Stimulated activated CD4-positive, alpha-beta T cell treated with anti-CD3 and anti-CD28 coated beads, Interleukin-2, amount 100 ng/mL, for 24 hours (primary cell): Measurements from ENCODE around the gene CDKN2D.

Experiments
- DNase-seq, 2 donors: peaks; one replicate each; pipeline ENCODE4 v3.0.0-alpha.2; 2020

The CDKN2D gene

DNA sequence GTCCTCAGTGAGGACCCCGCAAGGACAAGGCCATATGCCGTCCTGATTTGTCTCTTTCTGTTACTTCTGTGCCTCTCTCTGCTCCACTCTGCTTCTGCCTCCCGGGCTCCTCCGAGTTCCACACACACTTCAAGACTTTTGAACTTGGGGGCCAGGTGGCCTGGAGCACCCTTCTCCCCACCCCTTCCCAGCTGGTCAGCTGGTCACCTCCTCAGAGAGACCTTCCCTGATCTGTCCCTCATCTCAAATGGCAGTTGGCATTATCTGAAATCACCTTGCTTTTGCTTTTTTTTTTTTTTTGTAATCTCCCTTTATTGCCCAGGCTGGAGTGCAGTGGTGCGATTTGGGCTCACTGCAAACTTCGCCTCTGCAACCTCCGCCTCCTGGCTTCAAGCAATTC lies 49.4 kb downstream of the CDKN2D start:
- no peak for DNase-seq

- no peak for DNase-seq
These were observed 50.1 kb downstream of the CDKN2D start for GRCh38 chr19:10518444-10519361.

GRCh38 chr19:10517760-10518443 lies 50.9 kb downstream of the CDKN2D start:
- DNase-seq = no peak

DNA sequence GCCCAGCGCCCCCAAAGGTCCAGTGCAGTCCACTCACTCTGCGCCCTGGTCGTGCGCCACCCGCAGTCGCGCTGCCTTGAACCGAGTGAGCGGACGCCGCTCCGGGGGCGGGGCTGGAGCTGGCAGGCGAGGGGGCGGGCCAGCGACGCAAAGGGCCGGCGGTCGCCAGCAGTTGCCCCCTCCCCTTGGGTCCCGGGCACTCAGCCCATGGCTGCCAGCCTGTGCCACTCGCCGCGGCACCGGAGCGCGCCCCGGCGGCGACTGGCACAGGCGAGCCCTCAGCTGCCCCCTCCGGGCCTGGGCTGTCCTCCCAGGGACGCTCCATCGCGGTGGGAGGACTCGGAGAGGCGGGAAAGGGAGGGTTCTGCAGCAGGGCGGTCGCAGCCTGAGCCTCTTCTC lies 51.4 kb downstream of the CDKN2D start, which contains the start of gene S1PR5:
S1PR5 (minus strand) TSS at position 87 of the 399 bp plus-strand sequence. CDS start 2,436 bp downstream, outside the sequence.
- DNase-seq = no peak

DNA sequence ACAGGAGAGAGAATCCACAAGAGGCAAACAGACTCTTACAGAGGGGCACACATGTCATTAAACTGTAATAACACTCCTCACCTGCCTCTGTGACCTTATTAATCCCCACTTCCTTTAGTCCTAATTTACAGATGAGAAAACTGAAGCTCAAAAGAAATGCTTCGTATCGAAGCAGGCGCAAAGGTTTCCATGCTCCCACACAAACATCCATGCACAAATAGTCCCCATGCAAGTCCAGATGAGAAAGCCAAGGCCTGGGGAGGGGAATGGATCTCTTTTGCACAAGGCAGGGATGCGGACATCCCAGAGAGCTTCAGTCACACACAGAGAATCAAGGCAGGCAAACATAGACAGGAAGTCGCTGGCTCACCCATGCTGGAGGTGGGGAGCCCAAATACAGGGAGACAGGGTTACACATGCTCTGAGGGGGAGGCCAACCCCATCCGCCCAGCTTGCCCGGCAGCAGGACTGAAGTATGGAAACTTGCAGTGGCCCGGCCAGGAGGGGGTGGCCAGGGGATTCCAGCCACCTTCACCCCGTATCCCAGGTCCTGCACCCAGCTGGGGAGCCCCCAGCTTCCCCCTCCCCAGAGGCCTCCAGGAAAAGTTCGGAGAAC lies 52.0 kb downstream of the CDKN2D start:
- DNase-seq = no peak
